ENCODE results near the gene UBASH3A. TPM values are rescaled to one million over a fixed set of nuclear protein-coding genes. Genes with fewer than 3 reads are reported as not detected.

Gene UBASH3A
- total and polyA plus RNA-seq, 7 donors: 0.06 to 0.21 TPM; not detected in 5

DNA sequence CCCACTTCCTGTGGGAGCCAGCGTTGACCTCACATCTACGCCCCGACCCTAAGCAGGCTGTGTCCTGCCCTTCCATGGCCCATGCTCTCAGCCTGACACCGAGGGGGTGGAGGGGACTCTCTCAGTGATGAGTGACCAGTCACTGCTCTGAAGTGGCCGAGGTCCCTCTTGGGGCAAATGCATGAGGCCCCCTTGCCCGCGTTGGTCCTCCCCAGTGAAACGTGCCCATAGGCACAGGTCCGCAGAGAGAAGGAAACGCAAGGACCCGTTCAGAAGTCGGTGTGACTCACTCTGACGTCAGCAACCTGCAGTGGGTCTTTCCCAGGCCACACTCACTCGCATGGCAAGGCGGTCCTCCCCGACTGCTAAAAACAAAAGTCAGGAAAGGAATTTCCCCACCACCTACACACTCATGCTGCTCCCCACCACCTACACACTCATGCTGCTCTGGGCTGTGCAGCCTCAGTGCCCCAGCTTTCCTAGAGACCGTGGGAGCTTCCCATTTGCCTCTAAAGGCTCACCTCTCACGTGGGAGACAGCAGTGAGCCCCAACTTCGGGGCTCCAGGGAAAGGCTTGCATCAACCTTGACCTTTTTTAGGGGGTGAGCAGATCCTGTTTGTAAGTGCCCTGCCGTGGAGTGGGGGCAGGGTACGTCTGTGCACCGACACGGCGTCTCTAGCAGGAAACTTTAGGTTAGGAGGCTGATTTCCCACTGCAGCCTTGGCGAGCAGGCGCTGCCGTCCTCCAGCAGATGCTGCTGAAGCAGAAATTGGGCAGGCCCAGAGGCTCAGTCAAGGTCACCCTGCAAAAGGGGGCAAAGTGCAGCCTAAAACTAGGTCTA lies 11.4 kb downstream of the UBASH3A start:
- TF ChIP-seq, protein P1, sequence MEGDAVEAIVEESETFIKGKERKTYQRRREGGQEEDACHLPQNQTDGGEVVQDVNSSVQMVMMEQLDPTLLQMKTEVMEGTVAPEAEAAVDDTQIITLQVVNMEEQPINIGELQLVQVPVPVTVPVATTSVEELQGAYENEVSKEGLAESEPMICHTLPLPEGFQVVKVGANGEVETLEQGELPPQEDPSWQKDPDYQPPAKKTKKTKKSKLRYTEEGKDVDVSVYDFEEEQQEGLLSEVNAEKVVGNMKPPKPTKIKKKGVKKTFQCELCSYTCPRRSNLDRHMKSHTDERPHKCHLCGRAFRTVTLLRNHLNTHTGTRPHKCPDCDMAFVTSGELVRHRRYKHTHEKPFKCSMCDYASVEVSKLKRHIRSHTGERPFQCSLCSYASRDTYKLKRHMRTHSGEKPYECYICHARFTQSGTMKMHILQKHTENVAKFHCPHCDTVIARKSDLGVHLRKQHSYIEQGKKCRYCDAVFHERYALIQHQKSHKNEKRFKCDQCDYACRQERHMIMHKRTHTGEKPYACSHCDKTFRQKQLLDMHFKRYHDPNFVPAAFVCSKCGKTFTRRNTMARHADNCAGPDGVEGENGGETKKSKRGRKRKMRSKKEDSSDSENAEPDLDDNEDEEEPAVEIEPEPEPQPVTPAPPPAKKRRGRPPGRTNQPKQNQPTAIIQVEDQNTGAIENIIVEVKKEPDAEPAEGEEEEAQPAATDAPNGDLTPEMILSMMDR (IDR thresholded peaks at IDR 0.05): no peak
- ATAC-seq (no peak), DNase-seq (no peak)
- H3K4me3 ChIP-seq: no peak overlapping the region
- H3K27me3 ChIP-seq (ENCODE audit: insufficient read depth in 3 of 3, low read length in 2 of 3): peaks cover 0 to 23% (median 4%) of the 10 kb centered on the region in 3 donors
- WGBS, 3 donors: 50 to 58% (median 56%) methylated on average over 27 of the region's 27 CpGs
- no peaks in the 10 kb centered on the region for H3K36me3 ChIP-seq (ENCODE audit: insufficient read depth in 1 of 2, low read depth in 1 of 2)
- H3K9me3 ChIP-seq: no peaks in the 10 kb centered on the region
- H3K4me1 ChIP-seq: no peaks in the 10 kb centered on the region
- H3K27ac ChIP-seq: no peak overlapping the region
- intact Hi-C loops (cut with DNase I): no loop called here

DNA sequence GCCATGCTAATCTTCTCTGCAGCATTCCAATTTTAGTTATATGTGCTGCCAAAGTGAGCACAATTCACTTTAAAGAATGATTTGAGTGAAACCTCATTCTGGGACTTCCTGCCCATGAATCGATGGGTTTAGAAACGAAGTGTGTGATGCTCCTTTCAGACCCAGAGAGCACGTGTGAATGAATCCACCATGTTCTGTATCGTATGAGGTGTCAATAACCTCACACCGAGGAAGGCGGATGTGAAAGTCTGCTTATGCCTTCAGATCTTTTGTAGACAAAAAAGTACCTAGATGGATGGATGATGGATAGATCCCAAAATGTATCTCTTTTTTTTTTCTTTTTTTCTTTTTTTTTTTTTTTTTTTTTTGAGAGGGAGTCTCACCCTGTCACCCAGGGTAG lies 13.8 kb downstream of the UBASH3A start:
- Histone ChIP-seq H3K36me3 (ENCODE audit: insufficient read depth in 1 of 2, low read depth in 1 of 2) (no peaks in the 10 kb centered on the region), H3K27ac (no peak overlapping the region), H3K9me3 (no peaks in the 10 kb centered on the region), H3K27me3 (ENCODE audit: insufficient read depth in 3 of 3, low read length in 2 of 3) (peaks cover 0 to 28% (median 0%) of the 10 kb centered on the region in 3 donors), H3K4me1 (no peaks in the 10 kb centered on the region), H3K4me3 (no peak overlapping the region)
- 84 to 86% (median 86%) methylated on average over 6 of the region's 6 CpGs for WGBS, 3 donors
- intact Hi-C loops (cut with DNase I): no loop called here
- ATAC-seq (no peak), DNase-seq (no peak)
- TF ChIP-seq, protein P1 (IDR thresholded peaks at IDR 0.05): no peak

DNA sequence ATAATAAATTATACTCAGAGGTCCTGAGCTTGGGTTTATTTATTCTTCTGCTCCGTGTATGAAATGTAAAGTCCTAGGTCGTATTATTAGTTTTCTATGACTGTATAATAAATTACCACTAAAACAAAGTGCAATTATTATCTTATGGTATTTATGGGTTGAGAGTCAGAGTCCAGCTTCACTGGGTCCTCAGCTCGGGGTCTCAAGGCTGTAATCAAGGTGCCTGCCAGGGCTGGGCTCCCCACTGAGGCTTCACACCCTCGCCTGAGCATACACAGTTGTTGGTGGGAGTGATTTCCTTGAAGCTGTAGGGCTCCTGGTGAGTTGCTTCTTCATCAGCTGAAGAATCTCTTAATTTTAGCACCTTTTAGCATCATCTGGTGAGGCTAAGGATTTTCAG lies 15.2 kb downstream of the UBASH3A start:
- Histone ChIP-seq H3K4me3 (no peak overlapping the region), H3K9me3 (no peaks in the 10 kb centered on the region), H3K27ac (no peak overlapping the region), H3K27me3 (ENCODE audit: insufficient read depth in 3 of 3, low read length in 2 of 3) (peaks cover 0 to 32% (median 0%) of the 10 kb centered on the region in 3 donors), H3K4me1 (no peaks in the 10 kb centered on the region), H3K36me3 (ENCODE audit: insufficient read depth in 1 of 2, low read depth in 1 of 2) (no peaks in the 10 kb centered on the region)
- DNase-seq: no peak
- no peak for ATAC-seq
- 59 to 63% (median 63%) methylated on average over 4 of the region's 4 CpGs for WGBS, 3 donors
- intact Hi-C loops (cut with DNase I): no loop called here
- TF ChIP-seq, protein P1 (IDR thresholded peaks at IDR 0.05): no peak

DNA sequence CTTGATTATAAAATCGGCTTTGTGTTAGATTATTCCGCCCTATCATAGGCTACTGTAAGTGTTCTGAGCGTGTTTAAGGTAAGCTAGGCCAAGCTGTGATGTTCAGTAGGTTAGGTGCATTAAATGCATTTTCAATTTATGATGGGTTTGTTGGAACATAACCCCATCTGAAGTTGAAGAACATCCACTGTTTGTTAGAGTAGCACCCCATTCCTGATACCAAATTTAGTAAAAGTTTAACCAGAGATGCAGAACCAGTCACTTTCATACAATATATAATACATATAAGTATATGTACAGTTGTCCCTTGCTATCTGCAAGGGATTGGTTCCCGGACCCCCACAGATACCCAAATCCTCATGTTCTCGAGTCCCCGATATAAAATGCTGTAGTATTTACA lies 16.1 kb downstream of the UBASH3A start:
- Histone ChIP-seq H3K27ac (no peak overlapping the region), H3K9me3 (no peaks in the 10 kb centered on the region), H3K4me3 (no peak overlapping the region), H3K27me3 (ENCODE audit: insufficient read depth in 3 of 3, low read length in 2 of 3) (peaks cover 0 to 39% (median 0%) of the 10 kb centered on the region in 3 donors), H3K36me3 (ENCODE audit: insufficient read depth in 1 of 2, low read depth in 1 of 2) (no peaks in the 10 kb centered on the region), H3K4me1 (no peaks in the 10 kb centered on the region)
- ATAC-seq: no peak
- TF ChIP-seq, protein P1 (IDR thresholded peaks at IDR 0.05): no peak
- no peak for DNase-seq
- WGBS, 3 donors: 91 to 95% (median 93%) methylated on average over 6 of the region's 6 CpGs
- intact Hi-C loops (cut with DNase I): no loop called here
